ENCODE measurements around the gene RUNX1.
A peak's percentile ranks its signal among the peaks of the same experiment; 100 is the strongest.

Gene RUNX1

GRCh38 chr21:34889676-34890469 is 159.2 kb downstream of the RUNX1 start:
- peak; percentile 29 for DNase-seq

GRCh38 chr21:34889320-34889675 is 159.8 kb downstream of the RUNX1 start:
- no peak for DNase-seq

GRCh38 chr21:34888569-34889319 is 160.4 kb downstream of the RUNX1 start:
- peak; percentile 88 for DNase-seq

- DNase-seq, result peak; percentile 28
Observed at GRCh38 chr21:34887725-34888568, 161.2 kb downstream of the RUNX1 start.

GRCh38 chr21:34887105-34887442 is 162.0 kb downstream of the RUNX1 start:
- no peak for DNase-seq

- DNase-seq, result no peak
Observed at GRCh38 chr21:34886240-34887104, 162.6 kb downstream of the RUNX1 start.

GRCh38 chr21:34885626-34886239 is 163.4 kb downstream of the RUNX1 start:
- no peak for DNase-seq

GRCh38 chr21:34885125-34885524 is 164.0 kb downstream of the RUNX1 start:
- DNase-seq, result no peak

GRCh38 chr21:34884346-34884929 is 164.7 kb downstream of the RUNX1 start:
- no peak for DNase-seq

GRCh38 chr21:34883491-34884271 is 165.4 kb downstream of the RUNX1 start:
- DNase-seq, result no peak

- no peak for DNase-seq
Observed at GRCh38 chr21:34882719-34883131, 166.4 kb downstream of the RUNX1 start.

GRCh38 chr21:34881839-34882371 is 167.2 kb downstream of the RUNX1 start:
- no peak for DNase-seq

GRCh38 chr21:34881421-34881820 is 167.7 kb downstream of the RUNX1 start:
- no peak for DNase-seq

- no peak for DNase-seq
Observed at GRCh38 chr21:34880401-34880800, 168.7 kb downstream of the RUNX1 start.

- DNase-seq, result no peak
Observed at GRCh38 chr21:34878940-34879339, 170.2 kb downstream of the RUNX1 start.

GRCh38 chr21:34878501-34878900 is 170.6 kb downstream of the RUNX1 start:
- DNase-seq, result no peak

GRCh38 chr21:34877485-34878128 is 171.5 kb downstream of the RUNX1 start:
- DNase-seq, result no peak

GRCh38 chr21:34875830-34876229 is 173.3 kb downstream of the RUNX1 start:
- DNase-seq, result no peak

- no peak for DNase-seq
Observed at GRCh38 chr21:34874684-34875513, 174.2 kb downstream of the RUNX1 start.

All from NCI-H1694 (cell line).